K562 (cell line): ENCODE measurements around the gene ACYP2. TPM values are rescaled to one million over a fixed set of nuclear protein-coding genes. Genes with fewer than 3 reads are reported as not detected.

Experiments
- ARID1B ChIP-seq: fragments of 450-650 bp; IDR thresholded peaks from 2 replicates; pipeline ENCODE4 v1.6.1; 2016; ENCODE audit warnings: antibody characterized with exemption, mild to moderate bottlenecking, inconsistent platforms
- ATF3 ChIP-seq, 2 experiments: fragments of 450-650 bp in 1 of 2; sonication (generic) in 1 of 2; formaldehyde crosslinking in 1 of 2; IDR thresholded peaks in 1 of 2; conservative IDR thresholded peaks in 1 of 2; 2 replicates each; pipeline versions ENCODE4 v1.6.1 to v1.8.1; 2016 to 2023; ENCODE audit warnings: mild to moderate bottlenecking in 2 of 2, moderate library complexity in 2 of 2, inconsistent platforms in 1 of 2, missing genetic modification reagents in 1 of 2
- C11orf30 ChIP-seq: fragments of 450-650 bp; IDR thresholded peaks from 2 replicates; pipeline ENCODE4 v1.6.1; 2016; ENCODE audit warnings: low read depth, mild to moderate bottlenecking
- CBX3 ChIP-seq, 2 experiments: IDR thresholded peaks; 1 replicate in 1 of 2; 2 replicates in 1 of 2; pipeline ENCODE4 v1.6.1; 2012; ENCODE audit warnings: inconsistent platforms in 2 of 2, low read length in 2 of 2, borderline replicate concordance in 1 of 2, control low read depth in 1 of 2
- JUND ChIP-seq, 2 experiments: IDR thresholded peaks; 2 replicates in 1 of 2; 3 replicates in 1 of 2; pipeline ENCODE4 v1.6.1; 2011; ENCODE audit warnings: borderline replicate concordance in 2 of 2, low read depth in 2 of 2, low read length in 2 of 2, improper control_type of control experiment in 1 of 2, missing biosample characterization in 1 of 2, missing genetic modification characterization in 1 of 2, missing genetic modification reagents in 1 of 2
- MITF ChIP-seq: IDR thresholded peaks from 2 replicates; pipeline ENCODE4 v1.6.1; 2014; ENCODE audit warnings: antibody characterized with exemption
- NFE2 ChIP-seq: IDR thresholded peaks from 2 replicates; pipeline ENCODE4 v1.6.1; 2014; ENCODE audit warnings: antibody characterized with exemption, low read depth
- NFE2L1 ChIP-seq: fragments of 450-650 bp; IDR thresholded peaks from 2 replicates; pipeline ENCODE4 v1.6.1; 2016; ENCODE audit warnings: missing genetic modification characterization, low read depth, mild to moderate bottlenecking, missing compliant biosample characterization, moderate library complexity, borderline replicate concordance
- RBM25 ChIP-seq: fragments of 200-400 bp; formaldehyde crosslinking; IDR thresholded peaks from 2 replicates; pipeline ENCODE4 v1.6.1; 2018; ENCODE audit warnings: low read length, low read depth, moderate library complexity; ENCODE audit not compliant: severe bottlenecking
- SMAD2 ChIP-seq: fragments of 150-350 bp; IDR thresholded peaks from 2 replicates; pipeline ENCODE4 v1.6.1; 2014; ENCODE audit warnings: low read depth, mild to moderate bottlenecking, low read length
- SMARCA4 ChIP-seq: fragments of 450-650 bp; IDR thresholded peaks from 2 replicates; pipeline ENCODE4 v1.6.1; 2016
- SMARCE1 ChIP-seq: fragments of 450-650 bp; IDR thresholded peaks from 2 replicates; pipeline ENCODE4 v1.7.1; 2016; ENCODE audit warnings: mild to moderate bottlenecking
- SUPT5H ChIP-seq: fragments of 450-650 bp; IDR thresholded peaks from 2 replicates; pipeline ENCODE4 v1.6.1; 2016
- TRIM24 ChIP-seq, 2 experiments: fragments of 450-650 bp; IDR thresholded peaks; 2 replicates each; pipeline ENCODE4 v1.6.1; 2016
- U2AF2 ChIP-seq: fragments of 200-400 bp; formaldehyde crosslinking; optimal IDR thresholded peaks from 2 replicates; pipeline ENCODE3; 2017; ENCODE audit warnings: low read depth, mild to moderate bottlenecking, low read length
- ZEB2 ChIP-seq: fragments of 450-650 bp; IDR thresholded peaks from 2 replicates; pipeline ENCODE4 v1.6.1; 2016
- ZFP36 ChIP-seq: fragments of 150-350 bp; IDR thresholded peaks from 2 replicates; pipeline ENCODE4 v1.6.1; 2018; ENCODE audit warnings: low read length, low read depth; ENCODE audit not compliant: partially characterized antibody
- ZNF316 ChIP-seq: fragments of 450-650 bp; IDR thresholded peaks from 2 replicates; pipeline ENCODE4 v1.6.1; 2016
- ZNF407 ChIP-seq: fragments of 450-650 bp; IDR thresholded peaks from 2 replicates; pipeline ENCODE4 v1.6.1; 2016; ENCODE audit warnings: low read depth
- polyA plus RNA-seq, 8 experiments: library from polyadenylated mRNA; depleted of rRNA in 4 of 8; stranded (reverse) in 5 of 8; unstranded in 3 of 8; fragments of >200 nt; fragmentation: Nextera tagmentation in 2 of 8; fragmentation: Illumina TruSeq in 1 of 8; extraction: Ambion mirVana in 2 of 8; extraction: Trizol in 1 of 8; gene quantifications; 2 replicates each; pipeline versions ENCODE4 v1.2.1 to v1.2.3, GENCODE V29; 2011 to 2014; ENCODE audit warnings: inconsistent platforms in 1 of 8, missing spikeins in 1 of 8
- total RNA-seq, 7 experiments: library from RNA; depleted of rRNA in 6 of 7; stranded (reverse); fragments of >200 nt in 6 of 7; fragmentation: Illumina TruSeq in 2 of 7; extraction: Trizol in 2 of 7; gene quantifications; 2 replicates each; pipeline versions ENCODE4 v1.2.1 to v1.2.3, GENCODE V29; 2011 to 2021; ENCODE audit warnings: low replicate concordance in 1 of 7

The ACYP2 gene
- total and polyA plus RNA-seq, 9 of the 15 experiments (the other 6 are each of a cell fraction or from before 2014, with no cell fraction given), result 1.0 to 4.1 (median 2.0) TPM

GRCh38 chr2:54073796-54074195 is 41.6 kb upstream of the ACYP2 start (continued):
- 0 out of 2 replicates have a peak, but pooled peaks have one; percentile 47 for TF ChIP-seq ZNF407
- peak; percentile 36 for TF ChIP-seq ZFP36
- TF ChIP-seq NFE2, result peak; percentile 61
- TF ChIP-seq ARID1B, result 0 out of 2 replicates have a peak, but pooled peaks have one; percentile 25
- TF ChIP-seq MITF, result no peak
- TF ChIP-seq SUPT5H, result no peak
- TF ChIP-seq NFE2L1 (tag), result peak; percentile 69
- TF ChIP-seq U2AF2, result no peak
- peak; percentile 59 for TF ChIP-seq RBM25
- TF ChIP-seq SMARCA4, result 0 out of 2 replicates have a peak, but pooled peaks have one; percentile 18
- 0 out of 2 replicates have a peak, but pooled peaks have one; percentile 30 for TF ChIP-seq SMARCE1
- TF ChIP-seq ATF3 (IDR thresholded peaks at IDR 0.05), result peak; percentile 52
- TF ChIP-seq ATF3 (CRISPR knock-in tag; conservative IDR thresholded peaks at IDR 0.05), result no peak
- TF ChIP-seq C11orf30, result peak; percentile 72
- peak in 1 of 2 experiments; percentile 12; a peak in 1 of 3 replicates for TF ChIP-seq CBX3 (IDR thresholded peaks at IDR 0.05; ENCODE audit: borderline replicate concordance in 1 of 2, low read length in 2 of 2)
- TF ChIP-seq ZNF316, result peak; percentile 91
- no peak for TF ChIP-seq JUND (IDR thresholded peaks at IDR 0.05; ENCODE audit: borderline replicate concordance, low read depth, low read length)
- TF ChIP-seq JUND (tag; IDR thresholded peaks at IDR 0.05; ENCODE audit: borderline replicate concordance, low read depth, low read length), result peak; percentile 53; the same call in 1 of the 3 replicates
- TF ChIP-seq ZEB2, result 0 out of 2 replicates have a peak, but pooled peaks have one; percentile 44
- no peak for TF ChIP-seq SMAD2
- peak; percentile 11 to 41; a peak in 3 of 4 replicates for TF ChIP-seq TRIM24 (IDR thresholded peaks at IDR 0.05)
